CD14-positive monocyte (primary cell): ENCODE measurements around the gene LYL1. TPM values are rescaled to one million over a fixed set of nuclear protein-coding genes. Genes with fewer than 3 reads are reported as not detected.
A peak's percentile ranks its signal among the peaks of the same experiment; 100 is the strongest.

ENCODE experiments used
- DNase-seq, 3 donors: peaks; one replicate each; pipeline ENCODE4 v3.0.0-alpha.2; 2011 to 2022
- H2AFZ ChIP-seq: 2 replicates; pipeline ENCODE4 v1.6.0; 2012; ENCODE audit warnings: mild to moderate bottlenecking, low read depth, low read length, inconsistent platforms; ENCODE audit not compliant: insufficient read depth, poor library complexity, severe bottlenecking
- H3K27ac ChIP-seq, 2 donors: 1 replicate in 1 of 2; 2 replicates in 1 of 2; pipeline ENCODE4 v1.5.1; 2012 to 2013; ENCODE audit warnings: low read length in 2 of 2, control low read depth in 1 of 2, inconsistent platforms in 1 of 2, low read depth in 1 of 2, mild to moderate bottlenecking in 1 of 2
- H3K27me3 ChIP-seq, 2 donors: one replicate each; pipeline versions ENCODE4 v1.6.0 to v1.6.1; 2011 to 2013; ENCODE audit warnings: low read length in 2 of 2; ENCODE audit not compliant: control insufficient read depth in 2 of 2, insufficient read depth in 2 of 2
- H3K36me3 ChIP-seq, 2 donors: replicated peaks in 1 of 2; 1 replicate in 1 of 2; 2 replicates in 1 of 2; pipeline versions ENCODE4 v1.5.1 to v1.6.1; 2012 to 2013; ENCODE audit warnings: low read length in 2 of 2, control low read depth in 1 of 2, inconsistent platforms in 1 of 2, mild to moderate bottlenecking in 1 of 2; ENCODE audit not compliant: insufficient read depth in 2 of 2, control insufficient read depth in 1 of 2
- H3K4me1 ChIP-seq, 2 donors: 1 replicate in 1 of 2; 2 replicates in 1 of 2; pipeline versions ENCODE4 v1.5.1 to v1.6.1; 2012 to 2013; ENCODE audit warnings: low read length in 2 of 2, control low read depth in 1 of 2, inconsistent platforms in 1 of 2, mild to moderate bottlenecking in 1 of 2, moderate library complexity in 1 of 2; ENCODE audit not compliant: insufficient read depth in 2 of 2, control insufficient read depth in 1 of 2
- H3K4me2 ChIP-seq: replicated peaks from 2 replicates; pipeline ENCODE3; 2012; ENCODE audit warnings: low read length, moderate library complexity, mild to moderate bottlenecking; ENCODE audit not compliant: poor library complexity, severe bottlenecking; ENCODE audit errors: extremely low read depth
- H3K4me3 ChIP-seq, 3 experiments: fragments of 200-600 bp in 1 of 3; sonication (generic) in 1 of 3; replicated peaks in 1 of 3; 1 replicate in 2 of 3; 2 replicates in 1 of 3; pipeline ENCODE4 v1.5.1; 2011 to 2013; ENCODE audit warnings: low read length in 3 of 3, mild to moderate bottlenecking in 3 of 3, control low read depth in 2 of 3, low read depth in 2 of 3, inconsistent platforms in 1 of 3, moderate library complexity in 1 of 3
- H3K79me2 ChIP-seq: 2 replicates; pipeline ENCODE4 v1.6.0; 2012; ENCODE audit warnings: mild to moderate bottlenecking, control low read depth, inconsistent platforms, low read length, moderate library complexity; ENCODE audit not compliant: insufficient read depth
- H3K9ac ChIP-seq: 2 replicates; pipeline ENCODE4 v1.6.0; 2017; ENCODE audit warnings: low read length, mild to moderate bottlenecking; ENCODE audit not compliant: insufficient read depth, poor library complexity, severe bottlenecking
- H3K9me3 ChIP-seq, 2 donors: replicated peaks in 1 of 2; 1 replicate in 1 of 2; 2 replicates in 1 of 2; pipeline versions ENCODE4 v1.5.1 to v1.6.1; 2012 to 2013; ENCODE audit warnings: low read length in 2 of 2, control low read depth in 1 of 2; ENCODE audit not compliant: control insufficient read depth in 1 of 2, insufficient read depth in 1 of 2
- H4K20me1 ChIP-seq: 2 replicates; pipeline ENCODE4 v1.6.0; 2012; ENCODE audit warnings: mild to moderate bottlenecking, low read length, control low read depth, moderate library complexity; ENCODE audit not compliant: insufficient read depth
- H3K27ac Mint-ChIP-seq, 7 donors: one replicate each; pipeline ENCODE4 v1.8.0; 2020; ENCODE audit warnings: mild to moderate bottlenecking in 7 of 7, mixed read lengths in 7 of 7, moderate library complexity in 6 of 7, inconsistent platforms in 2 of 7
- H3K27me3 Mint-ChIP-seq, 3 donors: one replicate each; pipeline ENCODE4 v1.8.0; 2021 to 2022; ENCODE audit warnings: low read depth in 3 of 3, mild to moderate bottlenecking in 3 of 3, mixed read lengths in 3 of 3, moderate library complexity in 3 of 3, inconsistent platforms in 1 of 3
- H3K36me3 Mint-ChIP-seq, 2 donors: one replicate each; pipeline ENCODE4 v1.8.0; 2020; ENCODE audit warnings: mixed read lengths in 2 of 2, inconsistent platforms in 1 of 2, mild to moderate bottlenecking in 1 of 2
- H3K4me1 Mint-ChIP-seq: one replicate; pipeline ENCODE4 v1.8.0; 2020; ENCODE audit warnings: mild to moderate bottlenecking, mixed read lengths
- H3K4me3 Mint-ChIP-seq, 2 donors: one replicate each; pipeline ENCODE4 v1.8.0; 2020; ENCODE audit warnings: mild to moderate bottlenecking in 2 of 2, mixed read lengths in 2 of 2, moderate library complexity in 1 of 2
- H3K9me3 Mint-ChIP-seq, 7 donors: one replicate each; pipeline ENCODE4 v1.8.0; 2020 to 2022; ENCODE audit warnings: mixed read lengths in 7 of 7, mild to moderate bottlenecking in 6 of 7, moderate library complexity in 6 of 7, inconsistent platforms in 2 of 7
- WGBS: methylation state at CpG from one replicate; pipeline ENCODE4 v1.1.5; 2013; ENCODE audit warnings: missing lambda C conversion rate; ENCODE audit not compliant: insufficient coverage; 5-methylcytosine and 5-hydroxymethylcytosine counted together
- intact Hi-C, 2 donors: fragments of 100-400 bp; cut with micrococcal nuclease; formaldehyde crosslinking; loops; one replicate each; pipeline versions ENCODE4 v1.15.0 to v1.15.1; 2023
- polyA plus RNA-seq, 3 donors: library from polyadenylated mRNA; depleted of rRNA in 1 of 3; unstranded in 2 of 3; stranded (reverse) in 1 of 3; fragments of 300-500 nt in 2 of 3; fragments of >200 nt in 1 of 3; fragmentation: Illumina TruSeq in 2 of 3; gene quantifications; 1 replicate in 2 of 3; 2 replicates in 1 of 3; pipeline ENCODE4 v1.2.3, GENCODE V29; 2012 to 2021
- TF ChIP-seq, protein P1 (sequence below): fragments of 200-600 bp; IDR thresholded peaks from one replicate; pipeline ENCODE4 v1.8.0; 2022; ENCODE audit warnings: antibody characterized with exemption, mild to moderate bottlenecking

LYL1 gene
- polyA plus RNA-seq, 3 donors: 35.7 to 51.1 (median 37.1) TPM

DNA sequence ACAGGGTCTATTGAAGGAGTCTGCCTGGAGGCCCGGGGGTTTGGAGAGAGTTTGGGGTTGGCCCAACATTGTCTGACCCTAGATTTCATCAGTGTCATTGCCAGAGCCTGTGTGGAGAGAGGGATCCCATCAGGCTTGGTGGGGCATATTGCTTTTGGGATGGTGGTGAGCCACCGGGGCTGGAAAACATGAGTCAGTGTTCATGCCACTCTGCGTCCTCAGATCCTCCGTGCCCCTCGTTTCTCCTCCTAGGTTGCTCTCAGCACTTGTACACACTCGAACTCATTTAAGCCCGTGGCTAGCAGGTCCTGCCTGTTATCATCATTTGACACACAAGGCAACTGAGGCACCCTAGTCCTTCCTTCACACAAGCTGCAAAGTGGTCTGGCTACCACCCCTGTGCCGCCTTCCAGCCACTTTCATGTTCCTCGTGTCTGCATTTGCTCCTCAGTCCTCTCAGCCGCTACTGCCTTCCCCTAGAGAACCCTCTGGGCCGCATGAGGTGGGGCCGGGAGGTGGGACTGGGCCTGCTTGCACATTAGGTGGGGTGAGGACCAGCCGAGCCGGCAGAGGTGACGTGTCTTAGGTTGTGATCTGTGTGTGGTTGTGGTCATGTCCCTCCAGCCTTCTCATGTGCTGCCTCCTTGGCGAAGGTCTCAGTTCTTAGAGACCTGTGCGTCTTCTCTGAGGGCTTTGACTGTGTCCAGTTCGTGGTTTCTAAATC, 19.1 kb upstream of the LYL1 start:
- H3K4me3 Mint-ChIP-seq: no peak overlapping the region
- H3K36me3 Mint-ChIP-seq: peaks cover 17 to 36% of the 10 kb centered on the region in 2 donors
- H3K4me1 ChIP-seq: peaks cover 27 to 35% of the 10 kb centered on the region in 2 donors

DNA sequence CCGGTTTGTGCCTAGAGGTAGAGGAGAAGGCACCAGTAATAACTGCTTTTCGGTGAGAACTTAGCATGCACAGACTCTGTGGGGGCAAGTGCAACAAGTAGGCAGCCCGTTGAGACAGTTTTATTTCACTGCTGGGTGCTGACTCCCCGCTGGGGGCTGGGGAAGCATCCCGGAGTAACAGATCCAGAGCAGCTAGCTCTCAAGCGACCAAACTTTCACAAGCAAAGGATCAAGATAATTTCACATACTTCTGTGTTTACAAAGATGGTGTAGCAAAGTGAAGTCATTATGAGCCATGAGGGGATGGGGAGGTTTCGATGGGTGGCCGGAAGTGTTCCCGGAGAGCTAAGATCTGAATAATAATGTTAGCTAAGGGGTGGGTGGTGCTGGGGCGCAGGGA, 18.2 kb upstream of the LYL1 start:
- no peaks in the 10 kb centered on the region for H3K27me3 Mint-ChIP-seq
- 96% methylated on average over 8 of the region's 10 CpGs for WGBS
- Histone ChIP-seq H3K9ac (peak overlapping the region; percentile 6), H3K9me3 (no peaks in the 10 kb centered on the region), H4K20me1 (peaks cover 62% of the 10 kb centered on the region), H3K4me3 (no peak overlapping the region), H3K27ac (no peak overlapping the region), H2AFZ (no peak overlapping the region), H3K4me2 (no peak overlapping the region), H3K4me1 (peaks cover 33 to 44% of the 10 kb centered on the region in 2 donors), H3K79me2 (peaks cover 84% of the 10 kb centered on the region), H3K27me3 (no peaks in the 10 kb centered on the region), H3K36me3 (peaks cover 2 to 35% of the 10 kb centered on the region in 2 donors)
- peak overlapping the region in 2 of 7 donors; percentile 13 to 60 for H3K27ac Mint-ChIP-seq
- TF ChIP-seq, protein P1, sequence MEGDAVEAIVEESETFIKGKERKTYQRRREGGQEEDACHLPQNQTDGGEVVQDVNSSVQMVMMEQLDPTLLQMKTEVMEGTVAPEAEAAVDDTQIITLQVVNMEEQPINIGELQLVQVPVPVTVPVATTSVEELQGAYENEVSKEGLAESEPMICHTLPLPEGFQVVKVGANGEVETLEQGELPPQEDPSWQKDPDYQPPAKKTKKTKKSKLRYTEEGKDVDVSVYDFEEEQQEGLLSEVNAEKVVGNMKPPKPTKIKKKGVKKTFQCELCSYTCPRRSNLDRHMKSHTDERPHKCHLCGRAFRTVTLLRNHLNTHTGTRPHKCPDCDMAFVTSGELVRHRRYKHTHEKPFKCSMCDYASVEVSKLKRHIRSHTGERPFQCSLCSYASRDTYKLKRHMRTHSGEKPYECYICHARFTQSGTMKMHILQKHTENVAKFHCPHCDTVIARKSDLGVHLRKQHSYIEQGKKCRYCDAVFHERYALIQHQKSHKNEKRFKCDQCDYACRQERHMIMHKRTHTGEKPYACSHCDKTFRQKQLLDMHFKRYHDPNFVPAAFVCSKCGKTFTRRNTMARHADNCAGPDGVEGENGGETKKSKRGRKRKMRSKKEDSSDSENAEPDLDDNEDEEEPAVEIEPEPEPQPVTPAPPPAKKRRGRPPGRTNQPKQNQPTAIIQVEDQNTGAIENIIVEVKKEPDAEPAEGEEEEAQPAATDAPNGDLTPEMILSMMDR: no peak
- H3K36me3 Mint-ChIP-seq: peaks cover 14 to 32% of the 10 kb centered on the region in 2 donors
- intact Hi-C loops: no loop called here
- DNase-seq: no peak
- H3K4me1 Mint-ChIP-seq: peaks cover 49% of the 10 kb centered on the region
- H3K9me3 Mint-ChIP-seq: no peaks in the 10 kb centered on the region
- H3K4me3 Mint-ChIP-seq: no peak overlapping the region

More for the DNA sequence above, 19.1 kb upstream of the LYL1 start:
- Histone ChIP-seq H3K9ac (no peak overlapping the region), H3K36me3 (peaks cover 4 to 43% of the 10 kb centered on the region in 2 donors), H4K20me1 (peaks cover 67% of the 10 kb centered on the region), H3K27me3 (no peaks in the 10 kb centered on the region), H3K9me3 (no peaks in the 10 kb centered on the region), H3K4me3 (no peak overlapping the region), H3K79me2 (peaks cover 84% of the 10 kb centered on the region), H2AFZ (no peak overlapping the region), H3K4me2 (no peak overlapping the region), H3K27ac (no peak overlapping the region)
- intact Hi-C loops: no loop called here
- H3K4me1 Mint-ChIP-seq: peaks cover 44% of the 10 kb centered on the region
- TF ChIP-seq, protein P1: no peak
- DNase-seq: no peak
- H3K27ac Mint-ChIP-seq: peak overlapping the region in 2 of 7 donors; percentile 38 to 74
- no peaks in the 10 kb centered on the region for H3K27me3 Mint-ChIP-seq
- peaks cover 0 to under 1% (median 0%) of the 10 kb centered on the region in 7 donors for H3K9me3 Mint-ChIP-seq
- 96% methylated on average over 16 of the region's 18 CpGs for WGBS
